ENCODE data around the gene KRTAP1-1.

KRTAP1-1 gene

DNA sequence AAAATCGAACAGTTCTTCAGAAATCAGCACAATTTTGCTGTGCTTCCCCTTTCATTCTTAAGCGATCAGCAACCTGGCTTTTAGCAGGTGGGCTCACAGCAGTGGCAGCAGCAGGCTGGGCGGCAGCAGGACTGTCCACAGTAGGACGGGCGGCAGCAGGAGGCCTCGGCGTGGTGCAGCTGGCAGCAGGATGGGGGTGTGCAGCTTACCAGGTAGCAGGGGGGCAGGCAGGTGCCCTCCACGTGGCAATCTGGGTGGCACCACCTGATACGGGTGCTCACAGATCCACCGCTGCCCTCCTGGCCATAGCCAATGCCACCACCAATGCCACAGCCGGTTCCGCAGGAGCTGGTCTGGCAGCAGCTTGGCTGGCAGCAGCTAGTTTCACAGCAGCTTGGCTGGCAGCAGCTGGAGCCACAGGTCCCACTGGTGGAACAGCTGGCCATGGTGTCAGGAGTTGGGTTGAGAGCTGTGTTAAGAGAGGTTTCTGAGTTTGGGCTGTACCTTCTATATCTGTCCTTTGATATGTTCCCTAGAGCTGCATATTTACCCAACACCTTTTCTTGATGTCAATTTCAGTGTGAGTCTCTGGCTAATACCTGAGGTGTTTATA, 11.5 kb downstream of the KRTAP1-1 start, which contains the start of gene KRTAP1-4:
KRTAP1-4 (minus strand) TSS at position 563 of the 613 bp plus-strand sequence; CDS start at position 446, 117 bp downstream.
- Histone ChIP-seq H2AFZ (ENCODE audit: low read length) (no peak within 1 kb of the TSS), H3K36me3 (ENCODE audit: insufficient read depth, low read length) (no peaks in the 10 kb centered on the region), H3K9me3 (ENCODE audit: insufficient read depth, low read depth, low read length) (no peaks in the 10 kb centered on the region), H4K20me1 (ENCODE audit: insufficient read depth, low read length, poor library complexity, severe bottlenecking) (no peaks in the 10 kb centered on the region), H3K4me2 (ENCODE audit: low read depth, low read length, poor library complexity, severe bottlenecking) (no peak within 1 kb of the TSS), H3F3A (ENCODE audit: low read depth) (no peaks in the 10 kb centered on the region), H3K9ac (ENCODE audit: low read depth, low read length, poor library complexity, severe bottlenecking) (no peak within 1 kb of the TSS), H3K9me2 (replicated peaks; ENCODE audit: low read depth, low read length) (no peaks in the 10 kb centered on the region), H3K4me1 (ENCODE audit: insufficient read depth, low read length, poor library complexity, severe bottlenecking) (no peaks in the 10 kb centered on the region), H3K27me3 (ENCODE audit: insufficient read depth, low read length, poor library complexity, severe bottlenecking) (no peaks in the 10 kb centered on the region), H3K79me2 (ENCODE audit: insufficient read depth, low read length) (no peaks in the 10 kb centered on the region), H3K4me3 (ENCODE audit: low read length, poor library complexity, severe bottlenecking) (no peak within 1 kb of the TSS)
- TF ChIP-seq, protein P1, sequence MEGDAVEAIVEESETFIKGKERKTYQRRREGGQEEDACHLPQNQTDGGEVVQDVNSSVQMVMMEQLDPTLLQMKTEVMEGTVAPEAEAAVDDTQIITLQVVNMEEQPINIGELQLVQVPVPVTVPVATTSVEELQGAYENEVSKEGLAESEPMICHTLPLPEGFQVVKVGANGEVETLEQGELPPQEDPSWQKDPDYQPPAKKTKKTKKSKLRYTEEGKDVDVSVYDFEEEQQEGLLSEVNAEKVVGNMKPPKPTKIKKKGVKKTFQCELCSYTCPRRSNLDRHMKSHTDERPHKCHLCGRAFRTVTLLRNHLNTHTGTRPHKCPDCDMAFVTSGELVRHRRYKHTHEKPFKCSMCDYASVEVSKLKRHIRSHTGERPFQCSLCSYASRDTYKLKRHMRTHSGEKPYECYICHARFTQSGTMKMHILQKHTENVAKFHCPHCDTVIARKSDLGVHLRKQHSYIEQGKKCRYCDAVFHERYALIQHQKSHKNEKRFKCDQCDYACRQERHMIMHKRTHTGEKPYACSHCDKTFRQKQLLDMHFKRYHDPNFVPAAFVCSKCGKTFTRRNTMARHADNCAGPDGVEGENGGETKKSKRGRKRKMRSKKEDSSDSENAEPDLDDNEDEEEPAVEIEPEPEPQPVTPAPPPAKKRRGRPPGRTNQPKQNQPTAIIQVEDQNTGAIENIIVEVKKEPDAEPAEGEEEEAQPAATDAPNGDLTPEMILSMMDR (conservative IDR thresholded peaks at IDR 0.05; ENCODE audit: low read length): no peak
- TF ChIP-seq EZH2phosphoT487 (IDR thresholded peaks at IDR 0.05; ENCODE audit: borderline replicate concordance): no peak

DNA sequence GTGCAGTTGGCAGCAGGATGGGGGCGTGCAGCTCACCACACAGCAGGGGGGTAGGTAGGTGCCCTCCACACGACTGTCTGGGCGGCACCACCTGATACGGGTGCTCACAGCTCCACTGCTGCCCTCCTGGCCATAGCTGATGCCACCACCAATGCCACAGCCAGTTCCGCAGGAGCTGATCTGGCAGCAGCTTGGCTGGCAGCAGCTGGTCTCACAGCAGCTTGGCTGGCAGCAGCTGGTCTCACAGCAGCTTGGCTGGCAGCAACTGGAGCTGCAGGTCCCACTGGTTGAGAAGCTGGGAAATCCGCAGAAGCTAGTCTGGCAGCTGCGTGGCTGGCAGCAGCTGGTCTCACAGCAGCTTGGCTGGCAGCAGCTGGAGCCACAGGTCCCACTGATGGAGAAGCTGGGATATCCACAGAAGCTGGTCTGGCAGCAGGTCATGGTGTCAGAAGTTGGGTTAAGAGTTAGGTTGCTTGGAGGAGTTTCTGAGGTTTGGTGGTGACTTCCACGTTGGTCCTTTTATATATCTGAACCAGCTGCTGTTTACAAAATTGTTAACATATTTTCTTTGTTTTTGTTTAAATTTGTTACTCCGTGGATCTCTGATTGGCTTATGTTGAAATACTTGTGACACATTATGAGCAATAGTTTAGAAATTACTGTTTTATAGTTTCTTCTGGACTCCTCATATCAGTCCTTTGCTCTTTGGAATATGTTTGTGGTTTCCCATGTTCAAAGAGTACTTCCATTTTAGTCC, 14.4 kb downstream of the KRTAP1-1 start, which contains the start of gene KRTAP1-5:
KRTAP1-5 (minus strand) TSS at position 494 of the 757 bp plus-strand sequence; CDS start at position 441, 53 bp downstream.
- no peaks in the 10 kb centered on the region for H3K4me1 ChIP-seq (ENCODE audit: insufficient read depth, low read length, poor library complexity, severe bottlenecking)
- no peak within 1 kb of the TSS for H3K9ac ChIP-seq (ENCODE audit: low read depth, low read length, poor library complexity, severe bottlenecking)
- H3K9me2 ChIP-seq (replicated peaks; ENCODE audit: low read depth, low read length): no peaks in the 10 kb centered on the region
- H3K4me3 ChIP-seq (ENCODE audit: low read length, poor library complexity, severe bottlenecking): no peak within 1 kb of the TSS
- H3K36me3 ChIP-seq (ENCODE audit: insufficient read depth, low read length): no peaks in the 10 kb centered on the region
- no peaks in the 10 kb centered on the region for H4K20me1 ChIP-seq (ENCODE audit: insufficient read depth, low read length, poor library complexity, severe bottlenecking)
- no peaks in the 10 kb centered on the region for H3F3A ChIP-seq (ENCODE audit: low read depth)
- no peaks in the 10 kb centered on the region for H3K9me3 ChIP-seq (ENCODE audit: insufficient read depth, low read depth, low read length)
- no peaks in the 10 kb centered on the region for H3K79me2 ChIP-seq (ENCODE audit: insufficient read depth, low read length)
- no peaks in the 10 kb centered on the region for H3K27me3 ChIP-seq (ENCODE audit: insufficient read depth, low read length, poor library complexity, severe bottlenecking)
- H2AFZ ChIP-seq (ENCODE audit: low read length): no peak within 1 kb of the TSS
- TF ChIP-seq, protein P1 (conservative IDR thresholded peaks at IDR 0.05; ENCODE audit: low read length): no peak
- TF ChIP-seq EZH2phosphoT487 (IDR thresholded peaks at IDR 0.05; ENCODE audit: borderline replicate concordance): no peak
- H3K4me2 ChIP-seq (ENCODE audit: low read depth, low read length, poor library complexity, severe bottlenecking): no peak within 1 kb of the TSS

DNA sequence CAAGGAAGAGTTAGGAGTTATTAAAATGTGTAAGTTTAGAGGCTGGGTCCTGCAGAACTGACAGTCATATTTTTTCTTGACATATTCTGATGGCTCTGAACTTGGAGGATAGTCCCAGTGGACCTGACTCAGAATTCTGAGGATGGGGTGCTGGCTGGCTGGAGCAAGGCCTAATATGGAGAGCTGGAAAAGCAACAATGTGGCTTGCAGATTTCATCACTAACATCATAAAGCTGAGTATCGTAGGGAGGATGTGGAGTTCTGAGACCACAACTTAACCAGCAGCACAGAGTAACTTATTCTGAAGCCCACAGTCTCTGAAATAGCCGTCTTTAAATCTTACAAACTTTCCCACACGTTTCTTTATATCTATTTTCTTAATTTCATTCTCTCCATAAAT, 16.6 kb downstream of the KRTAP1-1 start:
- Histone ChIP-seq H2AFZ (ENCODE audit: low read length) (no peak overlapping the region), H3F3A (ENCODE audit: low read depth) (no peaks in the 10 kb centered on the region), H3K9me3 (ENCODE audit: insufficient read depth, low read depth, low read length) (no peaks in the 10 kb centered on the region), H3K9me2 (replicated peaks; ENCODE audit: low read depth, low read length) (no peaks in the 10 kb centered on the region), H3K36me3 (ENCODE audit: insufficient read depth, low read length) (no peaks in the 10 kb centered on the region), H3K27me3 (ENCODE audit: insufficient read depth, low read length, poor library complexity, severe bottlenecking) (no peaks in the 10 kb centered on the region), H3K4me2 (ENCODE audit: low read depth, low read length, poor library complexity, severe bottlenecking) (no peak overlapping the region), H4K20me1 (ENCODE audit: insufficient read depth, low read length, poor library complexity, severe bottlenecking) (no peaks in the 10 kb centered on the region), H3K79me2 (ENCODE audit: insufficient read depth, low read length) (no peaks in the 10 kb centered on the region), H3K9ac (ENCODE audit: low read depth, low read length, poor library complexity, severe bottlenecking) (no peak overlapping the region), H3K4me1 (ENCODE audit: insufficient read depth, low read length, poor library complexity, severe bottlenecking) (no peaks in the 10 kb centered on the region), H3K4me3 (ENCODE audit: low read length, poor library complexity, severe bottlenecking) (no peak overlapping the region)
- no peak for TF ChIP-seq EZH2phosphoT487 (IDR thresholded peaks at IDR 0.05; ENCODE audit: borderline replicate concordance)

All from Loucy (cell line).